ENCODE results near the gene SDHC. TPM values are rescaled to one million over a fixed set of nuclear protein-coding genes. Genes with fewer than 3 reads are reported as not detected.
A peak's percentile ranks its signal among the peaks of the same experiment; 100 is the strongest.

Gene SDHC
- total RNA-seq, 1 experiment from 2014 or later: 204 TPM

DNA sequence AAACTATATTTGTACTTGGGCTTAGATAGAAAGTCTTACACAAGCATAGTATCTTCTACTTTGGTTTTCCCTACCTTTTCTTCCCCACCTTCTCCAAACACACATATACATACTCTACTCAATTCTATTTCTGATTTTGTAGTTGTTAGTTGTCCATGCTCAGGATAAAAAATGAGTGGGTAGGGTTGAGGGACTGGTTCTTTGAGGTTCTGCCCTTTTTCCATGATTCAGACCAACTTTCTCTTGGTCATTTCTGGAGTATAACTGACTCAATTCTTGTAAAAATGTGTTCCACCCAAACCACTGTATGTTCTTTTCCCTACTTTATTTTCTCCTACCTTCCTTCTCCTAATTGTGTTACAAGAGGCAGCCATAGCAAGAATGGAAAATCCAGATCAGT, 50.2 kb downstream of the SDHC start:
- Mint-ChIP-seq H3K4me3 (ENCODE audit: unreplicated experiment) (no peak overlapping the region), H3K36me3 (ENCODE audit: insufficient read depth, unreplicated experiment) (peaks cover 62% of the 10 kb centered on the region), H3K27ac (ENCODE audit: low read depth, unreplicated experiment) (no peak overlapping the region), H3K27me3 (ENCODE audit: insufficient read depth, unreplicated experiment) (no peaks in the 10 kb centered on the region), H3K9me3 (ENCODE audit: unreplicated experiment) (no peaks in the 10 kb centered on the region), H3K4me1 (ENCODE audit: insufficient read depth, unreplicated experiment) (peaks cover 5% of the 10 kb centered on the region)
- BruUV-seq (replicated peaks): no TSS peak
- DNase-seq (ENCODE audit: unreplicated experiment): no peak
- intact Hi-C loops (cut with micrococcal nuclease): no loop called here
- CTCF ChIA-PET: interaction anchor here (1.0 to 1.5 kb wide), 3 partner anchors 13 to 18 kb away, joined by 3 to 8 read pairs (median 3); no protein-coding TSS in a partner anchor
- no peak for TF ChIP-seq CTCF (IDR thresholded peaks at IDR 0.05; ENCODE audit: unreplicated experiment)
- POLR2A ChIA-PET: no interaction called here

- Mint-ChIP-seq H3K27me3 (ENCODE audit: insufficient read depth, unreplicated experiment) (no peaks in the 10 kb centered on the region), H3K27ac (ENCODE audit: low read depth, unreplicated experiment) (no peak overlapping the region), H3K9me3 (ENCODE audit: unreplicated experiment) (no peaks in the 10 kb centered on the region), H3K36me3 (ENCODE audit: insufficient read depth, unreplicated experiment) (peaks cover 54% of the 10 kb centered on the region), H3K4me1 (ENCODE audit: insufficient read depth, unreplicated experiment) (peaks cover 5% of the 10 kb centered on the region), H3K4me3 (ENCODE audit: unreplicated experiment) (no peak overlapping the region)
- BruUV-seq (replicated peaks): no TSS peak
- no peak for DNase-seq (ENCODE audit: unreplicated experiment)
- TF ChIP-seq CTCF (IDR thresholded peaks at IDR 0.05; ENCODE audit: unreplicated experiment): no peak
- CTCF ChIA-PET: interaction anchor here (1.0 kb wide), 1 partner anchor 17 kb away, joined by 3 read pairs; no protein-coding TSS in a partner anchor
- intact Hi-C loops (cut with micrococcal nuclease): no loop called here
- POLR2A ChIA-PET: interaction anchor here (0.7 kb wide), 1 partner anchor 13 kb away, joined by 3 read pairs; no protein-coding TSS in a partner anchor
Observed at GRCh38 chr1:161365207-161365606, 51.0 kb downstream of the SDHC start.

DNA sequence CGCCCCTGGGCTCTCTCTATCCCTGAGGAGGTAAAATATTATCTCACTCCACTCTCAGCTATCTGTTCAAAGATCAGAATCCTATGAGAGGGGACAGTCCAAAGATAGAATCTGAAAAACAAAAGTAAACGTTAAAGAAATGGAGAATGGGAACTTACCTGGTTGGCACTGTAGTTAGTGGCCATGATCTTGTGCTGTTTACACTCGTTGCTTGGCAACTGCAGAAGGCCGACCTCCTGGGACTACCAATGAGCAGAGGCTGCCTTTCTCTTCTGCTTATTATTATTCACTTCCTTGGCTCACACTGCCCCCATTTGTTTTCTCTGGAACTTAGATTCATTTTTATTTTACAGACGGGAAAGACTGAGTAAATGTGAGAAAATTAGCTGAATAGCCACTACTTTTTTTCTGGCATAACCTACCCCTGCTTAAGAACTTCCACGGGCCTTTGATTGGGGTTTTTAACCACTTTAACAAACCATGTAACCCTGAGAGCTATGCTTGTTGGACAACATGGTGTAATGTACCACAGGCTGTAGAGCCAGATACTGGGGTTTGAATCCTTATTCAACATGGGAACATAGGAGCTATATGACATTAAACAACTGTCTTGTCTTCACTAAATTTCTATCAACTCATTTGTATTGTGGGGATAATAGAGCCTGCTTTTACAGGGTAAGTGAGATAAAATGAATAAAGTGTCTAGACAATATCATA, 53.7 kb downstream of the SDHC start, which contains the start of gene CFAP126:
Gene CFAP126 (minus strand): TSS at position 193 of the 717 bp plus-strand sequence. CDS start 8 bp downstream, at position 185.
- intact Hi-C loops (cut with micrococcal nuclease): no loop called here
- peak; percentile 75 for DNase-seq (ENCODE audit: unreplicated experiment)
- Mint-ChIP-seq H3K36me3 (ENCODE audit: insufficient read depth, unreplicated experiment) (peaks cover 45% of the 10 kb centered on the region), H3K4me1 (ENCODE audit: insufficient read depth, unreplicated experiment) (peaks cover 5% of the 10 kb centered on the region), H3K27ac (ENCODE audit: low read depth, unreplicated experiment) (peak within 1 kb of the TSS; percentile 36), H3K4me3 (ENCODE audit: unreplicated experiment) (no peak within 1 kb of the TSS), H3K27me3 (ENCODE audit: insufficient read depth, unreplicated experiment) (no peaks in the 10 kb centered on the region), H3K9me3 (ENCODE audit: unreplicated experiment) (no peaks in the 10 kb centered on the region)
- ChIA-PET CTCF (interaction anchor here (0.6 to 7.6 kb wide), 9 partner anchors 13 to 186 kb away, joined by 3 to 60 read pairs (median 4); partner anchors contain the start of gene TOMM40L), POLR2A (interaction anchor here (0.9 to 1.3 kb wide), 5 partner anchors 10 to 140 kb away, joined by 3 to 5 read pairs (median 3); no protein-coding TSS in a partner anchor)
- no peak for TF ChIP-seq CTCF (IDR thresholded peaks at IDR 0.05; ENCODE audit: unreplicated experiment)
- BruUV-seq (replicated peaks): no TSS peak

GRCh38 chr1:161373442-161373841, 59.3 kb downstream of the SDHC start:
- POLR2A ChIA-PET: no interaction called here
- no peak for DNase-seq (ENCODE audit: unreplicated experiment)

More at GRCh38 chr1:161373442-161373841, 59.3 kb downstream of the SDHC start:
- no peaks in the 10 kb centered on the region for H3K4me1 Mint-ChIP-seq (ENCODE audit: insufficient read depth, unreplicated experiment)
- no peaks in the 10 kb centered on the region for H3K9me3 Mint-ChIP-seq (ENCODE audit: unreplicated experiment)
- CTCF ChIA-PET: interaction anchor here (0.6 to 7.6 kb wide), 10 partner anchors 8 to 207 kb away, joined by 3 to 60 read pairs (median 7); partner anchors contain the start of genes NDUFS2, PPOX and TOMM40L
- BruUV-seq (replicated peaks): no TSS peak
- no peak overlapping the region for H3K4me3 Mint-ChIP-seq (ENCODE audit: unreplicated experiment)
- no peaks in the 10 kb centered on the region for H3K27me3 Mint-ChIP-seq (ENCODE audit: insufficient read depth, unreplicated experiment)
- no peak overlapping the region for H3K27ac Mint-ChIP-seq (ENCODE audit: low read depth, unreplicated experiment)
- intact Hi-C loops (cut with micrococcal nuclease): no loop called here
- no peak for TF ChIP-seq CTCF (IDR thresholded peaks at IDR 0.05; ENCODE audit: unreplicated experiment)
- peaks cover 16% of the 10 kb centered on the region for H3K36me3 Mint-ChIP-seq (ENCODE audit: insufficient read depth, unreplicated experiment)

All from MCF 10A (cell line).